ENCODE results near the gene SLC30A7.
"Not testable (repeated sequence)": the region's sequence is repeated elsewhere in the genome, so short reads cannot be mapped to it uniquely, and the experiment has no call there.

DNA sequence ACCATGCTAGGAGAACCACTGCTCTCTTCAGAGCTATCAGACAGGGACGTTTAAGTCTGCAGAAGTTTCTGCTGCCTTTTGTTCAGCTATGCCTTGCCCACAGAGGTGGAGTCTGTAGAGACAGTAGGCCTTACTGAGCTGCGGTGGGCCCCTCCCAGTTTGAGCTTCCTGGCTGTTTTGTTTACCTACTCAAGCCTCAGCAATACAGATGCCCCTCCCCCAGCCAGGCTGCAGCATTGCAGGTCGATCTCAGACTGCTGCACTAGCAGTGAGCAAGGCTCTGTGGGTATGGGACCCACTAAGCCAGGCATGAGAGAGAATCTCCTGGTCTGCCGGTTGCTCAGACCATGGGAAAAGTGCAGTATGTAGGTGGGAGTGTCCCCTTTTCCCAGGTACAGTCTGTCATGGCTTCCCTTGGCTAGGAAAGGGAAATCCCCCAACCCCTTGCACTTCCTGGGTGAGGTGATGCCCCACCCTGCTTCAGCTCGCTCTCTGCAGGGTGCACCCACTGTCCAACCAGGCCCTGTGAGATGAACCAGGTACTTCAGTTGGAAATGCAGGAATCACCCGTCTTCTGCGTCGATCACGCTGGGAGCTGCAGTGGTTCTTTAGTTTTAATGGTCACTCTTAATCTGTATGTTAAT is 53.7 kb downstream of the SLC30A7 start:
- TF ChIP-seq, protein P1, sequence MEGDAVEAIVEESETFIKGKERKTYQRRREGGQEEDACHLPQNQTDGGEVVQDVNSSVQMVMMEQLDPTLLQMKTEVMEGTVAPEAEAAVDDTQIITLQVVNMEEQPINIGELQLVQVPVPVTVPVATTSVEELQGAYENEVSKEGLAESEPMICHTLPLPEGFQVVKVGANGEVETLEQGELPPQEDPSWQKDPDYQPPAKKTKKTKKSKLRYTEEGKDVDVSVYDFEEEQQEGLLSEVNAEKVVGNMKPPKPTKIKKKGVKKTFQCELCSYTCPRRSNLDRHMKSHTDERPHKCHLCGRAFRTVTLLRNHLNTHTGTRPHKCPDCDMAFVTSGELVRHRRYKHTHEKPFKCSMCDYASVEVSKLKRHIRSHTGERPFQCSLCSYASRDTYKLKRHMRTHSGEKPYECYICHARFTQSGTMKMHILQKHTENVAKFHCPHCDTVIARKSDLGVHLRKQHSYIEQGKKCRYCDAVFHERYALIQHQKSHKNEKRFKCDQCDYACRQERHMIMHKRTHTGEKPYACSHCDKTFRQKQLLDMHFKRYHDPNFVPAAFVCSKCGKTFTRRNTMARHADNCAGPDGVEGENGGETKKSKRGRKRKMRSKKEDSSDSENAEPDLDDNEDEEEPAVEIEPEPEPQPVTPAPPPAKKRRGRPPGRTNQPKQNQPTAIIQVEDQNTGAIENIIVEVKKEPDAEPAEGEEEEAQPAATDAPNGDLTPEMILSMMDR (IDR thresholded peaks at IDR 0.05; ENCODE audit: insufficient read depth, low read depth, low read length) = not testable (repeated sequence)
- not testable (repeated sequence) for TF ChIP-seq EZH2 (IDR thresholded peaks at IDR 0.05; ENCODE audit: insufficient read depth, low read length)
